Measurements from ENCODE around the gene POU5F1. TPM values are rescaled to one million over a fixed set of nuclear protein-coding genes. Genes with fewer than 3 reads are reported as not detected.
"Not testable (repeated sequence)": the region's sequence is repeated elsewhere in the genome, so short reads cannot be mapped to it uniquely, and the experiment has no call there.

The POU5F1 gene
- total and polyA plus RNA-seq, 12 donors: 0.29 to 2.0 (median 0.39) TPM; not detected in 1

GRCh38 chr6:31197559-31198305 is 27.2 kb upstream of the POU5F1 start:
- DNase-seq (peak; percentile 88 to 95), ATAC-seq (peak; percentile 89 to 95 (median 92))
- 0 to 1% methylated on average over 45 of the region's 45 CpGs for WGBS, 2 donors
- H3K27ac ChIP-seq: peak overlapping the region; percentile 91 to 100 (median 98)
- peaks cover 0 to 43% (median 19%) of the 10 kb centered on the region in 9 donors for H3K4me1 ChIP-seq
- peaks cover 0 to 15% (median 0%) of the 10 kb centered on the region in 11 donors for H3K9me3 ChIP-seq
- intact Hi-C loops (cut with DNase I): loop anchor here in 9 of 10 donors (1.0 to 10.0 kb wide), 9 partner anchors 73 to 247 kb away; partner anchors contain the start of genes HLA-C (in 6 of the 9) and HLA-B (in 2 of the 9)
- peak overlapping the region; percentile 47 to 79 (median 64) for H3K4me3 ChIP-seq
- no peaks in the 10 kb centered on the region for H3K27me3 ChIP-seq
- TF ChIP-seq CTCF (IDR thresholded peaks at IDR 0.05): no peak
- peaks cover 0 to 8% (median 0%) of the 10 kb centered on the region in 9 donors for H3K36me3 ChIP-seq

GRCh38 chr6:31196251-31197022 is 26.0 kb upstream of the POU5F1 start:
- intact Hi-C loops (cut with DNase I): loop anchor here in 9 of 10 donors (1.0 to 10.0 kb wide), 8 partner anchors 76 to 248 kb away; partner anchors contain the start of genes HLA-C (in 6 of the 9) and HLA-B (in 2 of the 9)
- H3K4me3 ChIP-seq: peak overlapping the region in 9 of 10 donors; percentile 47 to 79 (median 64)
- H3K9me3 ChIP-seq: peaks cover 0 to 15% (median 0%) of the 10 kb centered on the region in 11 donors
- 74 to 75% methylated on average over 25 of the region's 25 CpGs for WGBS, 2 donors
- not testable (repeated sequence) for ATAC-seq, DNase-seq, H3K27me3 ChIP-seq, H3K36me3 ChIP-seq
- H3K27ac ChIP-seq: peak overlapping the region in 9 of 10 donors; percentile 91 to 100 (median 98)
- peaks cover 0 to 34% (median 14%) of the 10 kb centered on the region in 9 donors for H3K4me1 ChIP-seq

GRCh38 chr6:31195308-31195979 is 25.0 kb upstream of the POU5F1 start:
- H3K4me1 ChIP-seq: peaks cover 0 to 30% (median 14%) of the 10 kb centered on the region in 9 donors
- intact Hi-C loops (cut with DNase I): loop anchor here in 7 of 10 donors (2.0 to 10.0 kb wide), 4 partner anchors 53 to 249 kb away; partner anchors contain the start of gene HLA-C (in 5 of the 7)
- 95 to 97% methylated on average over 32 to 41 of the region's 41 CpGs for WGBS, 2 donors
- ATAC-seq, H3K9me3 ChIP-seq, H3K4me3 ChIP-seq, H3K27me3 ChIP-seq, DNase-seq, H3K36me3 ChIP-seq, H3K27ac ChIP-seq: not testable (repeated sequence)

GRCh38 chr6:31194061-31194834 is 23.8 kb upstream of the POU5F1 start:
- H3K9me3 ChIP-seq: no peaks in the 10 kb centered on the region

More at GRCh38 chr6:31194061-31194834, 23.8 kb upstream of the POU5F1 start:
- Histone ChIP-seq H3K27me3 (no peaks in the 10 kb centered on the region), H3K36me3 (peaks cover 0 to 6% (median 0%) of the 10 kb centered on the region in 9 donors), H3K4me1 (peaks cover 0 to 25% (median 13%) of the 10 kb centered on the region in 9 donors), H3K4me3 (no peak overlapping the region), H3K27ac (no peak overlapping the region)
- DNase-seq (no peak), ATAC-seq (no peak)
- intact Hi-C loops (cut with DNase I): loop anchor here in 5 of 10 donors (2.0 to 10.0 kb wide), 5 partner anchors 37 to 251 kb away; partner anchors contain the start of genes PSORS1C2 (in 3 of the 5), CCHCR1 (in 1 of the 5) and TCF19 (in 1 of the 5)
- no peak for TF ChIP-seq CTCF (IDR thresholded peaks at IDR 0.05)
- 76 to 80% methylated on average over 6 of the region's 6 CpGs for WGBS, 2 donors

All from heart right ventricle (tissue), 16 donors.